GM19372 (cell line): Measurements from ENCODE around the gene PUDP.
"Not testable (repeated sequence)": the region's sequence is repeated elsewhere in the genome, so short reads cannot be mapped to it uniquely, and the experiment has no call there.

Experiments
- ATAC-seq: cut with Tn5 transposase; IDR thresholded peaks from one replicate; pipeline ENCODE4 v1.9.1; 2021; ENCODE audit warnings: mild to moderate bottlenecking, low read depth, moderate library complexity; ENCODE audit not compliant: unreplicated experiment

PUDP gene

DNA sequence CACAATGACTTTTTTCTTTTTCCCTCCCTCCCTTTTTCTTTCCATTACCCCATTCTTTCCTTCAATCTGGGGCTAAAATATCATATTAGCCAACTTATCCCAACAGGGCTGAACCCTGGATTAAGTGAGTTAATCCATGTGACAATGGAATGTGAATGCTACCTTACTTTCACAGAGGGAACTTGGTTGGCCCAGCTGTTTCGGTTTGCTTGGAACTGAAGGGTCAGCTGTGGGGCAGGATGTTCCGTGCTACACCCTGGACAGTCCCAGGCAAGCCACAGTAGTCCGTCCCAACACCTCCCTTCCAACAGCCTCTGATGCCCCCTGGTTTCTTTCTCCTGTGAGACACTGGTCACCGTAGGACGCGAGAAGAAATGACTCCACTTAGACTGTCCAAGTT is 95.4 kb downstream of the PUDP start:
- no peak for ATAC-seq

DNA sequence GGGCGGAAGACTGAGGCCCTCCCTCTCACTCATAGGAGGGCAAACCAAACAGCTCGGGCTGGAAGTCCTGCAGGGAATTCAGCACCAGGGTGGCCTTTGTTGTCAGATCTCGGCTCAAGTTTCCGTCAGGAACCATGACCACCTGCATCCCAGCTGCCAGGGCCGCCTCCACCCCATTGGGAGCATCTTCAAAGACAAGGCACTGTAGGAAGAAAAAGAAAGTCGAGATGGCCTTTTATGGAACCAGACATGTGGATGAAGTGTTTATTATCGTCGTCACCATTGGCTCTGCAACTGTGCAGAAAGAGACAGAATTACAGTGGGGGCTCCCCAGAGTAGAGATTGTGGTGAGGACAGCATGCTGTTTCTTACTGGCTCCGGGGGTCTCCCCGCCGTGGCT is 97.7 kb downstream of the PUDP start:
- ATAC-seq, result no peak

DNA sequence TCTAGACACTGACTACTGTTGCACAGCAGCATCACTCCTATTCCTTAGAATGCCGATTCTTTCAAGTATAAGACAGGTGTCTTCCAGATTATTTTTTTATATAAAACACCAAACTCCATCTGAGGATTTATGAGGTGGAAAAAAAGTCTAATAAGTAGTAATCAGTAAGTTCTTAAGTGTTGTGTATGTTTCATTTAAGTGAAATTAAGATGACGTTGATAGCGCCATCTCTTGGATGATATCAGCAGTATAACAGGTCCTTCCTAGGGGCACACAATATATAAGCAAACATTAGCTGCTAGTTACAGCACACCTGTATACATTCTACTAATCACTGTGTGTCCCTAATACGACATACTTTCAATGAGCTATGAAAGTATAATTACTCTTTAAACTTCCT is 100.0 kb downstream of the PUDP start:
- no peak for ATAC-seq

DNA sequence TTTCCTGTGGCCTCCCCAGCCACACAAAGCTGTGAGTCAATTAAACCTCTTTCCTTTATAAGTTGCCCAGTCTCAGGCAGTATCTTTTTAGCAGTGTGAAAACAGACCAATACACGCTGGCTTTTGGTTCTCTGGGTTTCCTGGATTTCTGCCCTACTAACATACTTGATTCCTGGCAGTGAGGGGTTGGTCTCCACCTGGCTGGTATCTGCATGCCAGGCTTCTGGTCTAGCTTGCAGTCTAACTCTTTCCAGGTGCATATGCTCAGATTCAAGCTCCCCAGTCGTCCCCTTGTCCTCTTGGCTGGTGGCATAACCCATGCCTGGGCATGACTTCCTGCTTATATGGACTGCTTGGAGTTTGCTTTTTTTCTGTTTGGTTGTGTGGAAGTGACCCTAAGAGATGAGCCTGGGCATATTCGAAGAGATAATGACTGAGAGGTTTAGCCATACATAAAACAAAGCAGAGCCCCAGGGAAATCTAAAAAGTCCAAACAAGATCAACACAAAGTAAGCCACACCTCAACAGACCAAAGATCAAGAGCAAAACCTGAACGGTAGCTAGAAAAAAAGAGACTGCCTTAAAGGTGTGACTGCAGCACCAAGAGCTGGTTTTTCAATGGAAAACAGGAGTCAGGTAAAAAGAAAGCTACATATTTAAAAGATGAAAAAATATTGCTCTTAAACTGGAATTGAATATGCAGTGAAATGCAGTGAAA is 102.6 kb downstream of the PUDP start:
- no peak for ATAC-seq

DNA sequence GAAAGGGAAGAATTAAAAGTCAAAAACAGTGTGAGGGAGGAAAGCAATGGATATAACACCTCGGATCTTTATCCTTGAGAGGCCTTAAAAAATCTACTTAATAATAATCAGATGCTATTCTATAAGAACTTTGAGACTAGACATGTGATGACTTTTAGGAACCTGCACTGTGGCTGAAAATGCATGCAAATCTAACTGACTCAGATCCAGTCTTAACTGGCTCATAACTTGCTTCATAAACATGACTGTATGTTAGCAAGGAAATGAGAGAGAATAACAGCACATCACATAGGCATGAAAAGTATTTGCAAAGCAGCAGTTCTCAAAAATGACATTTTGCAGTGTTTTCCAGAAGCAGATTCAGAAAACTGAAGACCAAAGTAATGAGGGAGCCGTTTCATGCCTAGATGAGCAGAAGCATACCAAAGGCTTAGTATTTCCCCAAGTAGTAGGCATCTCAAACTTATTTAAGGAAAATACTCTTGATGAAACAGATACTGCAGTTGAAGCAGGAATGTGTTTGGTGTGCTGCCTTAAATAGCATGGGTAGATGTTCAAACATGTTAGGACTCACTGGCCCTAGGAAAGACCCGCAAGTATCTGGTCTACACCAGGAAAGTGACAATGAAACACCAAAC is 104.0 kb downstream of the PUDP start:
- ATAC-seq, result not testable (repeated sequence)

DNA sequence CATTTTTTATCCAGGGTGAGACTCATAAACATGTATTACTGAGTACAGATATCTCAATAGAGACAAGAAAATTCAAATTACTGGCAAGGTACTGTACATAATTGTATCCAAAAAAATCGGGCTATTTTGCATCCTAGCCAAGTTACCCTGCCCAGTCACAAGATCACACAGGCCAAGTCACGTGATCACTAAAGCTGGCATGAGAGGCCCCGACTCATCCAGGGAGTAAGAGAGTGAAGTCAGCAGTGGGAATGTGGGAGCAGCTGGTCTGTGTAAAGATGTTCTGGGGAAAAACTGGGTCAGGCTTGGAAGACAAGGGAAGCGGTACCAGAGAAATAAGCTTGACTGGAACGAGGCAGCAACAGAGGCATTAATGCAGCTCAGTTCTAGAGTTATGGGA is 119.7 kb downstream of the PUDP start:
- ATAC-seq, result no peak

DNA sequence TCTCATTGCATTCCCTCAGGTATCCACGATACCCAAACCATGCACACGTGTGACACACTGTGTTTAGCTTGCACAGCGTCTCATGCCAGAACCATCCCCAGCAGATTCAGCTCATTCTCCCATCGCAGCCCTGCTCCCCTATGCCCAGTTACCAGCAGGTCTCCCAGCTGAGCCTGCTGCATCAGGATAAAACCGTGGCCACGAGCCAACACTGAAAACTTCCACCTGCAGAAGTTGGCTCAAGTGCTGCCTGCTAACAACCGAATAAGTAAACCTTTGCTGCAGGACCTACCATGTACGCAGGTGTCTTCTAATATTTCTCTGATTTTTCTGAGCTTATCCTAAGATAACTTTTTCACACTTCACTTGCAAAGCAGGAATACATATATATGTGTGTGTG is 120.9 kb downstream of the PUDP start:
- no peak for ATAC-seq

DNA sequence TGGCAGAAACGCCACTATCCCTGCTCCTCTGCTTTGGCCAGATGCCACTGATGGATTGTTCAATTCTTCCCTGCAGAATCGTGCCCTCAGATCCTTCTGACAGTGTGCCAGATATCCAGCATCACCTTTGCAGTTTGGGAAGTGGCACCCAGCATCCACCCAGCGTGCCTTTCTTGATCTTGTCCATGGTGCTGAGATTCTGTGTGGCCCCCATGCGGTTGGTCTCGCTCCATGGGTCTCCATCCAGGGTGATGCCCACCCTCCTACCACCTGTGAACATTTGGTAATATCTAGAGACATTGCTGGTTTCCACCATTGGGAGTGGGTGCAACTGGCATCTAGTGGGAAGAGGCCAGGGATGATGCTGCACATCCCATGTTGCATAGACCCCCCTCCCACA is 121.6 kb downstream of the PUDP start:
- not testable (repeated sequence) for ATAC-seq

DNA sequence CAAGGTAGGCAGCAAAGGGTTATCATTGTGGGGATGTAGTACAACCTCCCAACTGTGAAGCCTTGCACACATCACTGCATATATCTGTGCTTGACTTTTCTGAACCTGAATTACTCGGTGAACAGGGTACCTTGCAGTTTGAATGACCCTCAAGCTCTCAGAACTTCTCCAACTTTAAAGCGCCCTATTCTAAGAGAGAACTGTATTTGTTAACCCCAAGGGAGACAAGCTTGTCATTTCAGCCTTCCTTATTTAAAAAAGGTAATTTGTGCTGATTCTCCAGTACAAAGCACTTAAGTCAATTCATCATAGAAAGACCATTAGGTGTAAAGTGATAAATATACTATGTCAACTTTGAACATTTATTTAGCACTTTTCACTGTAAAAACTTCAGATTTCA is 122.5 kb downstream of the PUDP start:
- no peak for ATAC-seq

DNA sequence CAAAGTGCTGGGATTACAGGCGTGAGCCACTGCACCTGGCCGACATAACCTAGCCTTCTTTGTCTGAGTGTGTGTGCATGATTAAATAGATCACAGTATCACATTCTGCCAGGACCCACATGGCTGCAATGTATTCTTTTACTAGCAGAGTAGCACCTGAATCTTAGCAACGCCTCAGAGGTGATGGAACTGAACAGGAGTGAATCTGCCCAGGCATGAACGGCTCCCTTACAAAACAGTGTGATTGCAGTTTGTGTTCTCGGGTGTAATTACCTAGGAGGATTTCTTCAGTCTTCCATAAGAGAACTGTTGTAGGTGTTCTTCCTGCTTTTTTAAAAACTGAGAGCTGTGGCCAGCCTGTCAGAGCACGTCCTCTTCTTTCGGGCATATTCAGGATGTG is 123.1 kb downstream of the PUDP start:
- no peak for ATAC-seq

DNA sequence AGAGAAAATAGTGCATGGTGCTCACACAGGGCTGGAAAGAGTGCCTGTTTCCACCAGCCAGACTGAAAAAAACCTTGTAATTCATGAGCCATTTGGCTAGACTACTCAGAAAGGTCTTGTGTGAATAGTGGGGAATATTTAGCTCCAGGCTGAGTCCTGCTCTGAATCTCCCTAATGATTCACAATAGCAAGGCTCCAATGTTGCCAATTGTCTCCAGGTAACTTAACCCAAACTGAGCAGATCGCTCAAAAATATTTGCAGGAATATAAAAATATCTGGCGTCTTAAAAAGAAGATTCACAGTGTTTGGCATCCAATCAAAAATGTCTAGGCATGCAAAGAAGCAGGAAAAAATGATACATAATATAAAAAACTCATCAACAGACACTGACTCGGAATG is 125.0 kb downstream of the PUDP start:
- ATAC-seq, result not testable (repeated sequence)

DNA sequence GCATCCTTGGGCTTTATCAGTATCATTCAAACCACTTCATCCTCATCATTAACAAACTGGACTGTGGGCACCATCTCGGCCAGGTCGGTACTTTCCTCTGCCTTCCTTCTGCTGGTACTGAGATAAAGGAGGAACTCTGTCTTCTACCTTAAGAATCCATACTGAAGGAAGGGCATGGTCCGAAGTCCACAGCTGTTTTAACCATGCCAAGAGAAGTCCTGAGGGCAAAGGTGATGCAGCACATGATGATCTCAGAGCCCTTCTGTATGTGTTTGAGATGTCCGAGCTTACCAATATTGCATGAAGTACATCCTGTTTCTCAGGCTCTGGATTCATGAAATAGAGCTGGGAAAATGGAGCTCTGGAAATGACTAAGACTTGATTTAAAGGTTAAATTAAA is 126.0 kb downstream of the PUDP start:
- ATAC-seq, result no peak

DNA sequence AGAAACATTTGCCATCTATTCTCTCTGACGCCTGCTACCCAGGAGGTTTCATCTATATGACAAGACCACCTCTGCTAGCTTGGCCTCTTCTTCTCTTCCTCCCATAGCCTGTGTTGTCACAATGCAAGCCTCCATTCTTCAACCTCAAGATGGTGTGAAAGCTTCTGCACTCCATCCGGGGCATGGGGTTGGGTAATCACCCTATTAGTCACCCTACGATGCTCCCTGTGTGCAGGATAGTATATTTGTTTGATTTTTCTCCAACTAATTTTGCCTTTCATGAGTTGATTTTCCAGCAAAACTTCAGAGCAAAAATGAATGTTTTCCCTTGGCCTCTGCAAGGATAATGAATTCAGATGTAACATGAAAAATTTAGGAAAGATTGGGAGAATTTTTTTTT is 128.4 kb downstream of the PUDP start:
- no peak for ATAC-seq

DNA sequence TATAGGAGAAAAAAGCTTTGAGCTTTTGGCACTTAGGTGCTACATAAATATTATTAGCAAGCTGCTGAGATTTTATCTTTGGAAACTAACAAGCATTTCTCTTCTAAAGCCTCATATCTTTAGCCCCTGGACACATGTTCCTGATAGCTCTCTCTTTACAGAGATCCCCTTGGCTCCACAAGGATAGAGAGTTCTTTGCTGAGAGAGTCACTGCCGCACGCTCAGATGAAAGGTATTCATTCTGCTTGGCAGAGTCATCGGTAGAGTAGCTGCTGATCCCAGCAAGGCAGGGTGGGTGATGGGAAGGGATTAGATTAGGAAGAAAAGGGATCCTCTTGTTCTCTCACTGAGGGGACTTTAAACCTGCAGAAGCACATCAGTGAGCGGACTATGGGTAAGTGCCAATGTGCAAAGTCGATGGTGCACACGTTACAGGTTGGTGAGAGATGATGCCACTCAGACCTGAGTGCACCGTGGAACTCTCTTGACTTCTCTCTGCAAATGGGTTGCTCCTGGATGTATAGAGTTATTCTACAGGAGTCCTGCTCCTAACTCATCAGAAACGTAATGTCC is 135.6 kb downstream of the PUDP start:
- ATAC-seq, result not testable (repeated sequence)

DNA sequence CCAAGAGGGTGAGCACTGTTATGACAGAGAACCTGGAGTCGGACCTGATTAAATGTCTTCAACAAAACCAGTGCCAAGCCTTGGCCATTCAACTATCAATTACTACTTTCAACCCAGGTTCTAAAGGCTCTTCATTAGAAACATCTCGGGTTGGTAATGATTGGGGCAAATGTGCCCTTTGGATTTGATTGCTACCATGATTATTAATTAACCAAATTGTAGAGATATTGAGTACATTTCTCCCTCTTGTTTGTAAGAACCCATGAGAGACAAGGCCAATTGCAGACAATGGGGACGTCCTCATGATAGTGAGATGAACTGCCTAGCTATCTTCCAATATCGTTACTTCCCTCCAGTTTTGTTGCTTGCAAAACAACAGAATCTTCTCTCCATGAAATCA is 137.1 kb downstream of the PUDP start:
- not testable (repeated sequence) for ATAC-seq

DNA sequence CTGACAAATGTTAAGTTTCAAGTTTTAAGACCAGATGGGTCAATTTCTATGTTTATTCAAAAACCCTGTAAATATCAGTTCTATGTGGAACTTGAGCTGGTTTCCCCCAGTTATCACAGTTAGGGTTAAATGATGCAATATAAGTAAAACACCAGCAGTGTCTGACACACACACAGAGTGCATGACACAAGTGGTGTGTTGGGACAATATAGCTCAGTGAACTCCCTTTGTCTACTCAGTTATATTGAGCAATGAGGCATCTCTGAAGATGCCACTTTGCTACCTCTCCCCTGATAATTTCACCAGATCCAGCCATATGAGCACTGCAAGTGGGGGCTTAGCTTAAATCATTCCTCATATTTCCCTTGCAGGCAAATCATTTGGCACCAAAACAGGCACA is 140.6 kb downstream of the PUDP start:
- ATAC-seq, result not testable (repeated sequence)
